GM23338 (cell line): ENCODE measurements around the gene PRODH2. TPM values are rescaled to one million over a fixed set of nuclear protein-coding genes. Genes with fewer than 3 reads are reported as not detected.
A peak's percentile ranks its signal among the peaks of the same experiment; 100 is the strongest.

ENCODE experiments used
- ATAC-seq: fragments of 200-7000 bp; cut with Tn5 transposase; 3 replicates; pipeline ENCODE4 v1.9.1; 2020
- DNase-seq: peaks from one replicate; pipeline ENCODE4 v3.0.0-alpha.2; 2015; ENCODE audit warnings: low spot score
- H2AFZ ChIP-seq: fragments of 200-600 bp; sonication (generic); 2 replicates; pipeline ENCODE4 v1.8.0; 2016; ENCODE audit warnings: antibody characterized with exemption, mild to moderate bottlenecking, moderate library complexity
- H3F3A ChIP-seq: fragments of 200-600 bp; sonication (generic); replicated peaks from 2 replicates; pipeline ENCODE4 v1.8.0; 2017; ENCODE audit warnings: antibody characterized with exemption, mixed run types, low read depth
- H3K27ac ChIP-seq: fragments of 200-600 bp; sonication (generic); 2 replicates; pipeline ENCODE4 v1.6.1; 2016; ENCODE audit warnings: low read depth
- H3K27me3 ChIP-seq: fragments of 200-600 bp; sonication (generic); 2 replicates; pipeline ENCODE4 v1.8.0; 2016; ENCODE audit warnings: mild to moderate bottlenecking, mixed run types, moderate library complexity; ENCODE audit not compliant: insufficient read depth
- H3K36me3 ChIP-seq: fragments of 200-600 bp; sonication (generic); 2 replicates; pipeline ENCODE4 v1.8.0; 2016; ENCODE audit warnings: mild to moderate bottlenecking; ENCODE audit not compliant: insufficient read depth
- H3K4me1 ChIP-seq: fragments of 200-600 bp; sonication (generic); 2 replicates; pipeline ENCODE4 v1.8.0; 2016; ENCODE audit warnings: mild to moderate bottlenecking, moderate library complexity; ENCODE audit not compliant: insufficient read depth
- H3K4me2 ChIP-seq: fragments of 200-600 bp; sonication (generic); 2 replicates; pipeline ENCODE4 v1.7.1; 2017; ENCODE audit warnings: mixed run types
- H3K4me3 ChIP-seq: fragments of 200-600 bp; sonication (generic); 2 replicates; pipeline ENCODE4 v1.6.1; 2016; ENCODE audit warnings: mixed run types
- H3K79me2 ChIP-seq: fragments of 200-600 bp; sonication (generic); replicated peaks from 2 replicates; pipeline ENCODE4 v1.8.0; 2017; ENCODE audit warnings: mild to moderate bottlenecking; ENCODE audit not compliant: insufficient read depth
- H3K9me2 ChIP-seq: fragments of 200-600 bp; sonication (generic); 2 replicates; pipeline ENCODE4 v1.8.0; 2017; ENCODE audit not compliant: insufficient read depth
- H4K20me1 ChIP-seq: fragments of 200-600 bp; sonication (generic); replicated peaks from 2 replicates; pipeline ENCODE4 v1.8.0; 2017; ENCODE audit warnings: mild to moderate bottlenecking; ENCODE audit not compliant: insufficient read depth
- H3K27ac Mint-ChIP-seq: 2 replicates; pipeline ENCODE4 v1.8.0; 2020; ENCODE audit warnings: inconsistent platforms, mild to moderate bottlenecking, moderate library complexity, mixed read lengths
- H3K27me3 Mint-ChIP-seq: 3 replicates; pipeline ENCODE4 v1.8.0; 2022; ENCODE audit warnings: low read depth, mild to moderate bottlenecking, moderate library complexity, mixed read lengths, inconsistent platforms; ENCODE audit not compliant: insufficient read depth, poor library complexity
- H3K36me3 Mint-ChIP-seq: 3 replicates; pipeline ENCODE4 v1.8.0; 2021; ENCODE audit warnings: low read depth, mild to moderate bottlenecking, inconsistent platforms, moderate library complexity, mixed read lengths
- H3K4me1 Mint-ChIP-seq: 3 replicates; pipeline ENCODE4 v1.8.0; 2020; ENCODE audit warnings: mild to moderate bottlenecking, inconsistent platforms, mixed read lengths
- H3K4me3 Mint-ChIP-seq: 3 replicates; pipeline ENCODE4 v1.8.0; 2021; ENCODE audit warnings: moderate library complexity, mild to moderate bottlenecking, inconsistent platforms, mixed read lengths
- H3K9me3 Mint-ChIP-seq: 3 replicates; pipeline ENCODE4 v1.8.0; 2020; ENCODE audit warnings: moderate library complexity, mild to moderate bottlenecking, inconsistent platforms, mixed read lengths
- CREB1 ChIP-seq: fragments of 250-450 bp; sonication (Bioruptor Pico); IDR thresholded peaks from 2 replicates; pipeline ENCODE4 v1.5.0; 2020; ENCODE audit warnings: low read depth, mild to moderate bottlenecking, moderate library complexity
- EZH2 ChIP-seq: fragments of 200-600 bp; sonication (generic); IDR thresholded peaks from one replicate; pipeline ENCODE4 v1.8.0; 2017; ENCODE audit warnings: antibody characterized with exemption, mild to moderate bottlenecking, low read depth; ENCODE audit not compliant: unreplicated experiment
- EZH2phosphoT487 ChIP-seq: fragments of 200-600 bp; sonication (generic); IDR thresholded peaks from one replicate; pipeline ENCODE4 v1.8.1; 2018; ENCODE audit warnings: antibody characterized with exemption; ENCODE audit not compliant: unreplicated experiment
- JUNB ChIP-seq: IDR thresholded peaks from one replicate; pipeline ENCODE4 v1.6.1; 2016; ENCODE audit warnings: antibody characterized with exemption; ENCODE audit not compliant: unreplicated experiment
- NANOG ChIP-seq: IDR thresholded peaks from 2 replicates; pipeline ENCODE4 v1.6.1; 2016; ENCODE audit warnings: antibody characterized with exemption, borderline replicate concordance
- POLR2AphosphoS5 ChIP-seq: IDR thresholded peaks from 2 replicates; pipeline ENCODE4 v1.6.1; 2016; ENCODE audit warnings: antibody characterized with exemption, low read depth
- STAT1 ChIP-seq: IDR thresholded peaks from one replicate; pipeline ENCODE4 v1.6.1; 2016; ENCODE audit warnings: antibody characterized with exemption; ENCODE audit not compliant: unreplicated experiment
- ZNF114 ChIP-seq: fragments of 250-450 bp; sonication (Bioruptor Pico); IDR thresholded peaks from 2 replicates; pipeline ENCODE4 v1.5.0; 2020; ENCODE audit warnings: mild to moderate bottlenecking, moderate library complexity
- ZNF331 ChIP-seq: fragments of 250-450 bp; sonication (Bioruptor Pico); IDR thresholded peaks from 2 replicates; pipeline ENCODE4 v1.5.0; 2020; ENCODE audit warnings: low read depth, mild to moderate bottlenecking, moderate library complexity
- polyA plus RNA-seq: library from polyadenylated mRNA; unstranded; fragments of >200 nt; fragmentation: Nextera tagmentation; extraction: Ambion mirVana; gene quantifications from 2 replicates; pipeline ENCODE4 v1.2.1, GENCODE V29; 2016
- total RNA-seq: library from RNA; depleted of rRNA; stranded (reverse); fragments of >200 nt; shearing (Covaris generic); gene quantifications from 2 replicates; pipeline ENCODE4 v1.2.3, GENCODE V29; 2014
- TF ChIP-seq, protein P1 (sequence below): fragments of 250-450 bp; sonication (Bioruptor Pico); IDR thresholded peaks from 2 replicates; pipeline ENCODE4 v1.5.0; 2020; ENCODE audit warnings: mild to moderate bottlenecking, moderate library complexity
- TF ChIP-seq, protein P2 (sequence below): IDR thresholded peaks from 2 replicates; pipeline ENCODE4 v1.6.1; 2016; ENCODE audit warnings: antibody characterized with exemption
- TF ChIP-seq, protein P3 (sequence below): IDR thresholded peaks from one replicate; pipeline ENCODE4 v1.6.1; 2018; ENCODE audit warnings: antibody characterized with exemption; ENCODE audit not compliant: unreplicated experiment
- TF ChIP-seq, protein P4 (sequence below), 2 experiments: fragments of 200-600 bp in 1 of 2; sonication (generic) in 1 of 2; conservative IDR thresholded peaks; 2 replicates each; pipeline versions ENCODE4 v1.5.1 to v1.6.1; 2016 to 2017; ENCODE audit warnings: antibody characterized with exemption in 2 of 2, low read depth in 2 of 2, mild to moderate bottlenecking in 2 of 2, moderate library complexity in 1 of 2

PRODH2 gene
- total and polyA plus RNA-seq, 2 experiments from 2014 or later: not detected

DNA sequence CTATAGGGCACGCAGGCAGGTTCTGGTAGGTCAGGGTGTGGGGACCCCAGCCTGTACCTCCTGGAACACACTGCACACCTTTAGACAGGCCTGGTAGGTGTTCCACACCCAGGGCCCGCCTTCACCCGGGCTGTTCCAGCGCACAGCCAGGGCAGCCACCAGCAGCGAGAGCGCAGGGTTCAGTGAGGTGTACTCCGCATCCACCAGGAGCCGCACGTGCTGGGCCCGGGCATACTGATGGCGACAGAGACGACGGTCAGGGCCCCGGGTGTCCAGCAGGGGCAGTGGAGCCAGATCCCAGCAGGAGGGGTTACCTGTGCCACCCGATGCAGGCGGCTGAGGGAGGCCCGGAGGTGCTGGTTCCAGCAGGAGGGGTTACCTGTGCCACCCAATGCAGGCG is 6.0 kb downstream of the PRODH2 start:
- no peak overlapping the region for H3K4me3 ChIP-seq
- no peaks in the 10 kb centered on the region for H3K27me3 ChIP-seq
- peaks cover 3% of the 10 kb centered on the region; the same call in 1 of the 3 replicates for H3K4me1 Mint-ChIP-seq
- H3K9me2 ChIP-seq: no peaks in the 10 kb centered on the region
- H3K4me3 Mint-ChIP-seq: no peak overlapping the region
- TF ChIP-seq, protein P1, sequence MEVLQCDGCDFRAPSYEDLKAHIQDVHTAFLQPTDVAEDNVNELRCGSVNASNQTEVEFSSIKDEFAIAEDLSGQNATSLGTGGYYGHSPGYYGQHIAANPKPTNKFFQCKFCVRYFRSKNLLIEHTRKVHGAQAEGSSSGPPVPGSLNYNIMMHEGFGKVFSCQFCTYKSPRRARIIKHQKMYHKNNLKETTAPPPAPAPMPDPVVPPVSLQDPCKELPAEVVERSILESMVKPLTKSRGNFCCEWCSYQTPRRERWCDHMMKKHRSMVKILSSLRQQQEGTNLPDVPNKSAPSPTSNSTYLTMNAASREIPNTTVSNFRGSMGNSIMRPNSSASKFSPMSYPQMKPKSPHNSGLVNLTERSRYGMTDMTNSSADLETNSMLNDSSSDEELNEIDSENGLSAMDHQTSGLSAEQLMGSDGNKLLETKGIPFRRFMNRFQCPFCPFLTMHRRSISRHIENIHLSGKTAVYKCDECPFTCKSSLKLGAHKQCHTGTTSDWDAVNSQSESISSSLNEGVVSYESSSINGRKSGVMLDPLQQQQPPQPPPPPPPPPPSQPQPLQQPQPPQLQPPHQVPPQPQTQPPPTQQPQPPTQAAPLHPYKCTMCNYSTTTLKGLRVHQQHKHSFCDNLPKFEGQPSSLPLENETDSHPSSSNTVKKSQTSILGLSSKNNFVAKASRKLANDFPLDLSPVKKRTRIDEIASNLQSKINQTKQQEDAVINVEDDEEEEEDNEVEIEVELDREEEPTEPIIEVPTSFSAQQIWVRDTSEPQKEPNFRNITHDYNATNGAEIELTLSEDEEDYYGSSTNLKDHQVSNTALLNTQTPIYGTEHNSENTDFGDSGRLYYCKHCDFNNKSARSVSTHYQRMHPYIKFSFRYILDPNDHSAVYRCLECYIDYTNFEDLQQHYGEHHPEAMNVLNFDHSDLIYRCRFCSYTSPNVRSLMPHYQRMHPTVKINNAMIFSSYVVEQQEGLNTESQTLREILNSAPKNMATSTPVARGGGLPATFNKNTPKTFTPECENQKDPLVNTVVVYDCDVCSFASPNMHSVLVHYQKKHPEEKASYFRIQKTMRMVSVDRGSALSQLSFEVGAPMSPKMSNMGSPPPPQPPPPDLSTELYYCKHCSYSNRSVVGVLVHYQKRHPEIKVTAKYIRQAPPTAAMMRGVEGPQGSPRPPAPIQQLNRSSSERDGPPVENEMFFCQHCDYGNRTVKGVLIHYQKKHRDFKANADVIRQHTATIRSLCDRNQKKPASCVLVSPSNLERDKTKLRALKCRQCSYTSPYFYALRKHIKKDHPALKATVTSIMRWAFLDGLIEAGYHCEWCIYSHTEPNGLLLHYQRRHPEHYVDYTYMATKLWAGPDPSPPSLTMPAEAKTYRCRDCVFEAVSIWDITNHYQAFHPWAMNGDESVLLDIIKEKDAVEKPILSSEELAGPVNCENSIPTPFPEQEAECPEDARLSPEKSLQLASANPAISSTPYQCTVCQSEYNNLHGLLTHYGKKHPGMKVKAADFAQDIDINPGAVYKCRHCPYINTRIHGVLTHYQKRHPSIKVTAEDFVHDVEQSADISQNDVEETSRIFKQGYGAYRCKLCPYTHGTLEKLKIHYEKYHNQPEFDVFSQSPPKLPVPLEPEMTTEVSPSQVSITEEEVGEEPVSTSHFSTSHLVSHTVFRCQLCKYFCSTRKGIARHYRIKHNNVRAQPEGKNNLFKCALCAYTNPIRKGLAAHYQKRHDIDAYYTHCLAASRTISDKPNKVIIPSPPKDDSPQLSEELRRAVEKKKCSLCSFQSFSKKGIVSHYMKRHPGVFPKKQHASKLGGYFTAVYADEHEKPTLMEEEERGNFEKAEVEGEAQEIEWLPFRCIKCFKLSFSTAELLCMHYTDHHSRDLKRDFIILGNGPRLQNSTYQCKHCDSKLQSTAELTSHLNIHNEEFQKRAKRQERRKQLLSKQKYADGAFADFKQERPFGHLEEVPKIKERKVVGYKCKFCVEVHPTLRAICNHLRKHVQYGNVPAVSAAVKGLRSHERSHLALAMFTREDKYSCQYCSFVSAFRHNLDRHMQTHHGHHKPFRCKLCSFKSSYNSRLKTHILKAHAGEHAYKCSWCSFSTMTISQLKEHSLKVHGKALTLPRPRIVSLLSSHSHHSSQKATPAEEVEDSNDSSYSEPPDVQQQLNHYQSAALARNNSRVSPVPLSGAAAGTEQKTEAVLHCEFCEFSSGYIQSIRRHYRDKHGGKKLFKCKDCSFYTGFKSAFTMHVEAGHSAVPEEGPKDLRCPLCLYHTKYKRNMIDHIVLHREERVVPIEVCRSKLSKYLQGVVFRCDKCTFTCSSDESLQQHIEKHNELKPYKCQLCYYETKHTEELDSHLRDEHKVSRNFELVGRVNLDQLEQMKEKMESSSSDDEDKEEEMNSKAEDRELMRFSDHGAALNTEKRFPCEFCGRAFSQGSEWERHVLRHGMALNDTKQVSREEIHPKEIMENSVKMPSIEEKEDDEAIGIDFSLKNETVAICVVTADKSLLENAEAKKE (CRISPR knock-in tag): no peak
- TF ChIP-seq ZNF331 (no peak), ZNF114 (CRISPR knock-in tag) (no peak), EZH2 (no peak), JUNB (no peak), EZH2phosphoT487 (no peak), CREB1 (no peak), STAT1 (no peak), NANOG (no peak), POLR2AphosphoS5 (no peak)
- TF ChIP-seq, protein P2, sequence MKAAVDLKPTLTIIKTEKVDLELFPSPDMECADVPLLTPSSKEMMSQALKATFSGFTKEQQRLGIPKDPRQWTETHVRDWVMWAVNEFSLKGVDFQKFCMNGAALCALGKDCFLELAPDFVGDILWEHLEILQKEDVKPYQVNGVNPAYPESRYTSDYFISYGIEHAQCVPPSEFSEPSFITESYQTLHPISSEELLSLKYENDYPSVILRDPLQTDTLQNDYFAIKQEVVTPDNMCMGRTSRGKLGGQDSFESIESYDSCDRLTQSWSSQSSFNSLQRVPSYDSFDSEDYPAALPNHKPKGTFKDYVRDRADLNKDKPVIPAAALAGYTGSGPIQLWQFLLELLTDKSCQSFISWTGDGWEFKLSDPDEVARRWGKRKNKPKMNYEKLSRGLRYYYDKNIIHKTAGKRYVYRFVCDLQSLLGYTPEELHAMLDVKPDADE: no peak
- TF ChIP-seq, protein P3, sequence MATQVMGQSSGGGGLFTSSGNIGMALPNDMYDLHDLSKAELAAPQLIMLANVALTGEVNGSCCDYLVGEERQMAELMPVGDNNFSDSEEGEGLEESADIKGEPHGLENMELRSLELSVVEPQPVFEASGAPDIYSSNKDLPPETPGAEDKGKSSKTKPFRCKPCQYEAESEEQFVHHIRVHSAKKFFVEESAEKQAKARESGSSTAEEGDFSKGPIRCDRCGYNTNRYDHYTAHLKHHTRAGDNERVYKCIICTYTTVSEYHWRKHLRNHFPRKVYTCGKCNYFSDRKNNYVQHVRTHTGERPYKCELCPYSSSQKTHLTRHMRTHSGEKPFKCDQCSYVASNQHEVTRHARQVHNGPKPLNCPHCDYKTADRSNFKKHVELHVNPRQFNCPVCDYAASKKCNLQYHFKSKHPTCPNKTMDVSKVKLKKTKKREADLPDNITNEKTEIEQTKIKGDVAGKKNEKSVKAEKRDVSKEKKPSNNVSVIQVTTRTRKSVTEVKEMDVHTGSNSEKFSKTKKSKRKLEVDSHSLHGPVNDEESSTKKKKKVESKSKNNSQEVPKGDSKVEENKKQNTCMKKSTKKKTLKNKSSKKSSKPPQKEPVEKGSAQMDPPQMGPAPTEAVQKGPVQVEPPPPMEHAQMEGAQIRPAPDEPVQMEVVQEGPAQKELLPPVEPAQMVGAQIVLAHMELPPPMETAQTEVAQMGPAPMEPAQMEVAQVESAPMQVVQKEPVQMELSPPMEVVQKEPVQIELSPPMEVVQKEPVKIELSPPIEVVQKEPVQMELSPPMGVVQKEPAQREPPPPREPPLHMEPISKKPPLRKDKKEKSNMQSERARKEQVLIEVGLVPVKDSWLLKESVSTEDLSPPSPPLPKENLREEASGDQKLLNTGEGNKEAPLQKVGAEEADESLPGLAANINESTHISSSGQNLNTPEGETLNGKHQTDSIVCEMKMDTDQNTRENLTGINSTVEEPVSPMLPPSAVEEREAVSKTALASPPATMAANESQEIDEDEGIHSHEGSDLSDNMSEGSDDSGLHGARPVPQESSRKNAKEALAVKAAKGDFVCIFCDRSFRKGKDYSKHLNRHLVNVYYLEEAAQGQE: no peak
- TF ChIP-seq, protein P4, sequence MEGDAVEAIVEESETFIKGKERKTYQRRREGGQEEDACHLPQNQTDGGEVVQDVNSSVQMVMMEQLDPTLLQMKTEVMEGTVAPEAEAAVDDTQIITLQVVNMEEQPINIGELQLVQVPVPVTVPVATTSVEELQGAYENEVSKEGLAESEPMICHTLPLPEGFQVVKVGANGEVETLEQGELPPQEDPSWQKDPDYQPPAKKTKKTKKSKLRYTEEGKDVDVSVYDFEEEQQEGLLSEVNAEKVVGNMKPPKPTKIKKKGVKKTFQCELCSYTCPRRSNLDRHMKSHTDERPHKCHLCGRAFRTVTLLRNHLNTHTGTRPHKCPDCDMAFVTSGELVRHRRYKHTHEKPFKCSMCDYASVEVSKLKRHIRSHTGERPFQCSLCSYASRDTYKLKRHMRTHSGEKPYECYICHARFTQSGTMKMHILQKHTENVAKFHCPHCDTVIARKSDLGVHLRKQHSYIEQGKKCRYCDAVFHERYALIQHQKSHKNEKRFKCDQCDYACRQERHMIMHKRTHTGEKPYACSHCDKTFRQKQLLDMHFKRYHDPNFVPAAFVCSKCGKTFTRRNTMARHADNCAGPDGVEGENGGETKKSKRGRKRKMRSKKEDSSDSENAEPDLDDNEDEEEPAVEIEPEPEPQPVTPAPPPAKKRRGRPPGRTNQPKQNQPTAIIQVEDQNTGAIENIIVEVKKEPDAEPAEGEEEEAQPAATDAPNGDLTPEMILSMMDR (conservative IDR thresholded peaks at IDR 0.05; ENCODE audit: low read depth in 2 of 2): no peak
- H3K27ac Mint-ChIP-seq: no peak overlapping the region
- 0 out of 2 replicates have a peak overlapping the region, but pooled peaks have one; percentile 66 for H2AFZ ChIP-seq
- no peaks in the 10 kb centered on the region for H3K9me3 Mint-ChIP-seq
- peaks cover 11% of the 10 kb centered on the region for H3K27me3 Mint-ChIP-seq
- no peaks in the 10 kb centered on the region for H3F3A ChIP-seq
- H3K36me3 Mint-ChIP-seq: no peaks in the 10 kb centered on the region
- H3K4me1 ChIP-seq: no peaks in the 10 kb centered on the region
- no peak overlapping the region for H3K4me2 ChIP-seq
- H4K20me1 ChIP-seq: no peaks in the 10 kb centered on the region
- H3K27ac ChIP-seq: no peak overlapping the region
- no peaks in the 10 kb centered on the region for H3K79me2 ChIP-seq
- H3K36me3 ChIP-seq: no peaks in the 10 kb centered on the region
- ATAC-seq: peak; percentile 62
- peak; percentile 40 for DNase-seq
